ENCODE results near the gene RPRML.

RPRML gene

DNA sequence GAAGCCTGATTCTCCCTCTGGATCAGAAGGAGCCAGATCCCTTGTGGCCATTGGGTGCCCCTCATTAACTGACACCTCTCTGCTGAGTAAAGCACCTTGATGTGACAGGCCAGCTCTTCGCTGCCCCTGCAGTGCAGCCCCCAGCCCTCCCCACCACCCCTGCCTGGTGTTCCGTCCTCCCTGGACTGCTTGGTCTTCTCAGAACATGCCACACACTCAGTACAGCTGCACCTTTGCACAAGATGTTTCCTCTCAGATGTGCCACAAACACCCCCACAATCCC lies 35.9 kb downstream of the RPRML start:
- DNase-seq: no peak

DNA sequence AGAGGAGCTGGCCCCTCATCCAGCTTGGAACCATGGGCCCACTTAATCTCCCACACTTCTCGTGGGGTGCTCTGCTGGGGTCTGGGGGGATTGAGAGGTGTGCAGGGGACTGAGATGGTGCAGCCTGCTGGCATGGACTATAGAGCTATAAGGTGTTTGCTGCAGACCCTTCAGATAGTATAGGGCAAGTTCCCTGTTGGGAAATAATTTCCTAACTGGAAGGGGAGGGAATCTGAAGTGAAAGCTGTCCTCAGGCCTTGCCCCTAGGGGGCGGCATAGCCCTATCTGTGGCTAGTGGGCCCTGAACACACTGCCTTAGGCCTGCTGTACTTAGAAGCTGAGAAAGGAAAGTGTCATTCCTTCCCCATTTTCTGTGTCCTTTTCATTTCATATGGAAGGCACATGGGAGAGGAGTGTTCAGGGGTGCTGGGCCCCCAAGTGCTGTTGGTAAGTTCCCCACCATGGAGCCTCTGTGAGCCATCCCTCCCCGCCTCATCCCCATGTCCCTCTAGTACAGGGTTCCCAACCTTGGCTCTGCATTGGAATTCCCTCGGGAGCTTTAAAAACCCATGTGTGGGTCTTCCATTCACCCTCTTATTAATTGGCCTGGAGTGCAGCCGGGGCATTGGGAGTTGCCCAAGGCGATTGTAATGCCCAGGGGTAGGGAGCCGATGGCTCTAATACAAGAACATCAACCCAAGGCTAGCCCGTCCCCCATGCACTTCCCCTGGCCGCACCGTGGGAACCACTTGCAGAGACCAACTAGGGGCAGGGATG lies 36.4 kb downstream of the RPRML start:
- DNase-seq: peak; percentile 42

DNA sequence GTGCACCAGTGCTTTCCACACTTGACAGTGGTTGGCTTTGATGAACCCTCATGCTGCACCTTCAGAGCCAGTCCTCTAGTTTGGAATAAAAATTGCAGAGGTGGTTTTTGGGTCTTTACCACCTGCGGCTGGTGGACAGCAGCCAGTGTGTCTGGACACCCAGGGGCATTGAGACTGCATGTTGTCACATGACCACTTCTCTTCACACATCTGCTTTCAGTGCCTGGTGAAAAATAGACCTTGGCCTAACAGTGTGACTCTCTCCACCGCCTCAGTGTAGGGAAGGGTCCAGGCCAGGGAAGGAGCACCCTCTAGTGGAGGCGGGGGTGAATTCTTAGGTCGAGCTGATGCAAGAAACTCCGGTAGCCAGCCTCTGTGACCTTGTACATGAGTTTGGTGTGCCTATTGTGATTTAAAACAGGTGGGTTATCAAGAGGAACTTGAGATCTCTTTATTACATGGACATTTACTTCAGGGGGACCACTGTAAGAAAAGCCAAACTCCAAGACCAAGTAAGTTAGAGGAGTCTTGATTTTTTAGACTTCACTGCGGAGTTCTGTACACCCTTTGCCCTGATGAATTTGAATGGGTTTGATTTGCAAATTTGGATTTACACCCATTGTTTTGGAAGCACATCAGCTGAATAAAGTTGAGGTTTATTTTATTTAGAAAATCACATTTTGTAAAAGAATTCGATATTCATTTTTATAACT lies 38.2 kb downstream of the RPRML start:
- peak; percentile 72 for DNase-seq

DNA sequence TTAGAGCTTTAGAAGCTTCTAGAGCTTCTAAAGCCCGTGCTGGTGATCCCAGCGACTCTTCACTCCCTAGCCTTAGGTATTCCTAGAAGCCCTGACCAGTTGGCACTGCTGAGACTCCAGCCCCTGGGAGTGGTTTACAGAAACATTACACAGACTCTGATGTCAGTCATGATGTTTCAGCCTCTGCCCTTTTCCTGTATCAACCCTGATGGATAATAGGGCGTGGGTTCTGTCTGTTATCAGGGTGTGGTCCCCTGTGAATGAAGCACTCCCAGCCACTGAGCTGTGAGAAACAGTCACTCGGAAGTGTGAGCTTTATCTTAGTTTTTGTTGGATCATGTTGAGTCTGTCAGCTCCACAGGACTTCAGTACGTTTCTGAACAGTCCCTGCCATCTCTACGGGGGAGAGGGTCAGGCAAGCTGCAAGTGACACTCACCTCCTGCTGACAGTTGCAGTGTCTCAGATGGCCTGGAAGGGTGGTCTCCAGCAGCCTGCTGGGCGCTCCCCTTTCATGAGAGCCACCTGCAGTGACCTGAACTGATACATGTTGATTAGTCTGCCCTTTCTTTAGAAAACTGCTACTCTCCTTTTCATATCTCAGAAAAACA lies 43.3 kb downstream of the RPRML start:
- no peak for DNase-seq

DNA sequence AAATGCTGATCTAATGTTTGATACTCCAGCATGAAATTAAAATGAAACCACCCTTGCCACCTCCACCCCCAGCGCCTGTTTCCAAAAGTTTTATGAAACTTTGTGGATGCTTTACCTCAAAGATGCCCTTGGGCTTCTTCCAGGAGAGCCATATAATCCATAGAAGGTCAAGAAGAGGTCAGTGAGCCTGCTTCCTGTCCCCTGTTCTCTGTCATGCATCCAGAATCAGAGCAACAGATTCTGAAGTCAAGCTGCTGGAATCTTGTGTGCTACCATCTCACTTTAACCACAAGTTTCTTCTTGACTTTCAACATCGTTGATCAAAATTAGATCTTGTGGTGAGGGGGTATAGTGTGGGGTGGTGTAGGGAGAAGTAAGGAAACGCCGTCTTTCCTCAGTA lies 47.5 kb downstream of the RPRML start:
- no peak for DNase-seq

DNA sequence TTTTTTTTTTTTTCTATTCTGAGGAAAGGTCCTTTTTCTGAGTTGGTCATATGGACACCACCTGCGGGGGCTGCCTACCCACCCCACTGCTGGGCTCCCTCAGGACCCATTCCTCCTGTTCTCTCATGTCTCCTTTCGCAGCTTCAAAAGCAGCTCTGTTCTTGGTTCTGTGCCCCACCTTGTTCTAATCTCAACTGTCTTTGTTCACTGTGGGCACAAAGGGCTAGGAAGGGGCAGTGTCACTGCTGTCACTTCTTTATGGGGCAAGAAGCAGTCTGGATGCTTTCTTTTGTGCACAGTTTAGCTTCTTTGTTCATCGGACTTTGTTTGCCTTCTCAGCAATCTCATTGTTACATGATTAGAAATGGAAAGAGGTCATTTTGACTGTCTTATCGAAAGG lies 49.0 kb downstream of the RPRML start:
- DNase-seq: no peak

DNA sequence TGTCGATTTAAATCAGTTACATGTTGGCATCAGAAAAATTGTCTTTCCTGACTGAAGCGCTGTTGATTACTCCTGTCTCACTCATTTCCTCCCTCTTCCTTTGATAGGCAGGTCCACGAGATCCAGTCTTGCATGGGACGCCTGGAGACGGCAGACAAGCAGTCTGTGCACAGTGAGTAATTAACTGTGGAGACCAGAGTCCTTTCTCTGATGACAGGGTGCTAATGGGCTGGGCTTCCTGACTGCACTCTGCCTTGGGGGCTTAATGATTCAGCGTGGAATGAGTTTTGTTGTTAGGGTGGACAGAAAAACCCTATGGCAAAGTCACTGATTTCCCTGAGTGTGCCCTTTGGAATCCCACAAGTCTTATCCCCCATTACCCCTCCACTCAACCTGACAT lies 49.6 kb downstream of the RPRML start:
- no peak for DNase-seq

DNA sequence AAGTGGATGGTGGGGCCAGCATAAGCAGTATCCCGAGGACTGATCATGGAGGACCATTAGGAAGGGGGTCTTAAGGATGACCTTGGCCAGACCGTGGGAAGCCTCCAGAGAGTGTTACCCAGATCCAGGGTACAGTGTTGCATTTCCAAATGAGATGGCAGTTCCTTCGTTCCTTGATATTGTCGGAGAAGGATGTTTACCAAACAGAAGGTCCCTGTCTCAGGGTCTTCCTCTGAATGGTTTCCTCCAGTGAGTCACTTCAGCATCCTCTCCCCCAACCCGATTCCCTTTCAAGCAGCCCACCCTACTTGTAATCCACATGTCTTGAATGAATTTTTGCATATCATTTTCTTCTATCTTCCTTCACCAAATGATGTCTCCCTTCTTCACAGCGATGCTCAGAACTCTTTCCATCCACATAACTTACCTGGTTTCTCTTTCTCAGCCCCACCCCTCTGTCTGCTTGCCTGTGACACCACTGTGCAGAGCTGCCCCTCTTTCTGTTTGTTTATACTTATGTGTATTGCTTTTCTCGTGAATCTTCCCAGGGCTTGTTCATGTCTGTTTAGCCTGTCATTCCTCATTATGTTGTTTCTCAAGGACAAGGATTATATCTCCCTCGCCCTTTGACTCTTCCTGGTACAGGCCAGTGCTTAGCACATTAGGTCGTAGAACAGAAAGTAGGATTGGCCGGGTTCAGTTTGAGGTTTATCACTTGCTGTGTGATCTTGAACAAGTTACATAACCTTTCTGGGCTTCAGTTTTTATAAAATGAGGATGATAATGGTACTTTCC lies 50.4 kb downstream of the RPRML start:
- no peak for DNase-seq

All from SHP77 treated with DMSO at 0.1 percent for 48 hours (cell line).